Amniotic stem cell (primary cell): ENCODE data around the gene DXO.

Experiments used
- DNase-seq: peaks from one replicate; lab custom pipeline; 2025; lab: John Stamatoyannopoulos, UW

The DXO gene

DNA sequence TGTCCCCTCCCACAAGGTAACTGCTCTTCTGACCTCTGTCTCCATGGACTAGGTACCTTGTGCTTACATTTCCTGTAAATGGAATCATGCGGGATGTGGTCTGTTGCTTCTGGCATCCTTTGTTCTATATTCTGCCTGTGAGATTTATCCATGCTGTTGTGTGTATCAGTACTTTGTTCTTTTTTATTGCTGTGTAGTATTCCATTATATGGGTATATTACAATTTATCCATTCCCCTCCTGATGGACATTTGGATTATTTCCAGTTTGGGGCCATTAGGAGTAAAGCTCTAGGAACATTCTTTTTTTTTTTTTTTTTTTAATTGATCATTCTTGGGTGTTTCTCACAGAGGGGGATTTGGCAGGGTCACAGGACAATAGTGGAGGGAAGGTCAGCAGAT is 41.0 kb downstream of the DXO start:
- no peak for DNase-seq

GRCh38 chr6:31928672-31928939 is 43.3 kb downstream of the DXO start:
- no peak for DNase-seq

DNA sequence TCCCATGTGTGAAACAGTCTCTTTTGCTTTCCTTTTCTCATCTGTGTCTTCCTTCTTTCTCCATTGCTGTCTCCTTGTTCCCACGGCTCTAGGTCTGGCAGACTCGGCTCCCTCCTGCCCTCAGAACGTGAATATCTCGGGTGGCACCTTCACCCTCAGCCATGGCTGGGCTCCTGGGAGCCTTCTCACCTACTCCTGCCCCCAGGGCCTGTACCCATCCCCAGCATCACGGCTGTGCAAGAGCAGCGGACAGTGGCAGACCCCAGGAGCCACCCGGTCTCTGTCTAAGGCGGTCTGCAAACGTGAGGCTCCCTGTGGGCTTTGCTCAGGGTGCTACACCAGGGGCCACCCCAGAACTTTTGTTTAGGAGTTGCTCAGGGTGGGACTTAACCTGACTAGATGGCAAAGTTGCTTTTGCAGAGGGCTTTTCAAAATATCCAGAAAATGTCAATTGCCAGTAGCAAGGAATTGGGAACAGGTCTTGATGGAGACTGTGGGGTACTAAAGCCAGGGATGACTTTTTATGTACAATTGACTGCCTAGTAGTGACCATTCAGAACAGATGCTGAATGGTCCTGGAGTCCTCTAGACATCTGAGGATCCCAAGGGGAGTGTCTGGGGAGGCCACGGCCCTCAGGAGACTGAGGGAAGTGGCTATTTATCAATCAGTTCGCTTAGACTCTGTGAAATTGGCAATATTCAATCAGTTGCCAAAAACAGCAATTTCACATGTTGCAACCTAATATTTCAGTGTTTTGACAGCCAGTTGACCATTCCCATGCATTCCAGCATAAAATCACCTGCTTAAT is 43.9 kb downstream of the DXO start:
- no peak for DNase-seq

DNA sequence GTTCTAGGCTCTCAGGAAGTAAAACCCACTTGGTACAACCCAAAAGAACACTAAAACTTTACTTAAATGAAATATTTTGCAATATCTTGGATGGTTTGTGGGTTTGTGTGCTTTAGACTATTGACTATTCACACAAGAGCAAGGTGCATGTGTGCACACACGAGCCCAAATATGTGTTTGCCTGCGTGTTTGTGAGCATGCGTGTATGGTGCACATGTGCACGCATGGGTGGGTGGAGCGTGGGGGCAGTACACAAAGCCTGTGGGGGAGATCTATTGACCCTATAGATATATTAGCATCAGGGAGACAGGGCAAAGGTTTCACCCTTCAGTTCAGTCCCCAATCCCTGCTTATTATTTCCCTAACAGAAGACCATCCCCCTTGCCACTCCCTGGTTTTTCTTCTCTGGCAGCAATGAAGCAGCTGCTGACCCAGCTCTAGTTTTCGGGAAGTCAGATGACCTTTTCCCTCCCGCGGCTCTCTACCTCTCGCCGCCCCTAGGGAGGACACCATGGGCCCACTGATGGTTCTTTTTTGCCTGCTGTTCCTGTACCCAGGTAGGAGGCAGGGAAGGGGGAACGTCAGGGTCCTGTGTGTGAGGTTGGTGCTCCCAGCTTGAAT is 44.6 kb downstream of the DXO start, which contains the start of gene C2:
TSS of gene C2 (plus strand) at position 476 of the 621 bp plus-strand sequence. CDS start at position 512, 36 bp downstream.
- no peak for DNase-seq

GRCh38 chr6:31922942-31923341 is 49.0 kb downstream of the DXO start:
- no peak for DNase-seq

GRCh38 chr6:31920811-31921210 is 51.1 kb downstream of the DXO start:
- no peak for DNase-seq
